Mesenchymal stem cell (in vitro differentiated cells and primary cell): Measurements from ENCODE around the gene AMPD2.

Experiments
- DNase-seq: peaks from one replicate; pipeline ENCODE4 v3.0.0-alpha.2; 2013
- H2AFZ ChIP-seq: one replicate; pipeline ENCODE4 v1.6.1; 2013; ENCODE audit warnings: low read depth, mild to moderate bottlenecking, control low read depth, inconsistent platforms, low read length, moderate library complexity
- H2AK5ac ChIP-seq: 2 replicates; pipeline ENCODE4 v1.6.1; 2013; ENCODE audit warnings: low read length, moderate library complexity, mild to moderate bottlenecking, inconsistent platforms; ENCODE audit not compliant: severe bottlenecking
- H2BK120ac ChIP-seq: one replicate; pipeline ENCODE4 v1.6.1; 2013; ENCODE audit warnings: low read depth, mild to moderate bottlenecking, inconsistent platforms, low read length, moderate library complexity
- H2BK12ac ChIP-seq, 2 experiments: one replicate each; pipeline ENCODE4 v1.6.1; 2013; ENCODE audit warnings: inconsistent platforms in 2 of 2, low read length in 2 of 2, mild to moderate bottlenecking in 2 of 2, moderate library complexity in 2 of 2, control low read depth in 1 of 2
- H2BK15ac ChIP-seq: one replicate; pipeline ENCODE4 v1.6.1; 2013; ENCODE audit warnings: mild to moderate bottlenecking, low read depth, inconsistent platforms; ENCODE audit not compliant: poor library complexity, severe bottlenecking
- H2BK5ac ChIP-seq: 2 replicates; pipeline ENCODE4 v1.6.1; 2013; ENCODE audit warnings: low read depth, mild to moderate bottlenecking, low read length, control low read depth, inconsistent platforms; ENCODE audit not compliant: poor library complexity, severe bottlenecking
- H3K14ac ChIP-seq, 2 experiments: one replicate each; pipeline ENCODE4 v1.6.1; 2013; ENCODE audit warnings: inconsistent platforms in 2 of 2, low read length in 2 of 2, control low read depth in 1 of 2, mild to moderate bottlenecking in 1 of 2, moderate library complexity in 1 of 2
- H3K18ac ChIP-seq, 2 experiments: one replicate each; pipeline ENCODE4 v1.6.1; 2013; ENCODE audit warnings: inconsistent platforms in 2 of 2, low read length in 2 of 2, control low read depth in 1 of 2, low read depth in 1 of 2, mild to moderate bottlenecking in 1 of 2
- H3K23ac ChIP-seq, 2 experiments: one replicate each; pipeline ENCODE4 v1.6.1; 2013; ENCODE audit warnings: inconsistent platforms in 2 of 2, low read length in 2 of 2, mild to moderate bottlenecking in 2 of 2, moderate library complexity in 2 of 2, control low read depth in 1 of 2
- H3K27ac ChIP-seq: 2 replicates; pipeline ENCODE4 v1.5.1; 2013; ENCODE audit warnings: mild to moderate bottlenecking, moderate library complexity, low read length, control low read depth, inconsistent platforms; ENCODE audit not compliant: poor library complexity, severe bottlenecking
- H3K27me3 ChIP-seq, 2 experiments: 2 replicates each; pipeline versions ENCODE4 v1.6.1 to v1.7.0; 2013; ENCODE audit warnings: low read length in 2 of 2, mild to moderate bottlenecking in 2 of 2, moderate library complexity in 2 of 2, control low read depth in 1 of 2, inconsistent platforms in 1 of 2; ENCODE audit not compliant: control insufficient read depth in 1 of 2, insufficient read depth in 1 of 2
- H3K36me3 ChIP-seq, 2 experiments: 2 replicates each; pipeline versions ENCODE4 v1.6.1 to v1.7.0; 2013; ENCODE audit warnings: low read length in 2 of 2, control low read depth in 1 of 2, inconsistent platforms in 1 of 2, low read depth in 1 of 2, mild to moderate bottlenecking in 1 of 2; ENCODE audit not compliant: insufficient read depth in 2 of 2, control insufficient read depth in 1 of 2
- H3K4ac ChIP-seq, 2 experiments: one replicate each; pipeline ENCODE4 v1.6.1; 2013; ENCODE audit warnings: inconsistent platforms in 2 of 2, low read length in 2 of 2, mild to moderate bottlenecking in 2 of 2, moderate library complexity in 2 of 2, control low read depth in 1 of 2, low read depth in 1 of 2
- H3K4me1 ChIP-seq: 2 replicates; pipeline ENCODE4 v1.6.1; 2013; ENCODE audit warnings: low read depth, low read length, control low read depth; ENCODE audit not compliant: control insufficient read depth, insufficient read depth
- H3K4me2 ChIP-seq: 2 replicates; pipeline ENCODE4 v1.6.1; 2013; ENCODE audit warnings: low read length, mild to moderate bottlenecking, inconsistent platforms; ENCODE audit not compliant: poor library complexity, severe bottlenecking
- H3K4me3 ChIP-seq, 2 experiments: 2 replicates each; pipeline versions ENCODE4 v1.5.1 to v1.7.0; 2013; ENCODE audit warnings: low read length in 2 of 2, mild to moderate bottlenecking in 2 of 2, control low read depth in 1 of 2, low read depth in 1 of 2; ENCODE audit not compliant: insufficient read depth in 1 of 2
- H3K79me1 ChIP-seq: replicated peaks from 2 replicates; pipeline ENCODE4 v1.6.1; 2013; ENCODE audit warnings: mild to moderate bottlenecking, control low read depth, low read length, inconsistent platforms; ENCODE audit not compliant: poor library complexity, severe bottlenecking
- H3K9ac ChIP-seq: 2 replicates; pipeline ENCODE4 v1.7.0; 2013; ENCODE audit warnings: mild to moderate bottlenecking, low read length, moderate library complexity
- H3K9me3 ChIP-seq: 2 replicates; pipeline ENCODE4 v1.7.0; 2013; ENCODE audit warnings: mild to moderate bottlenecking, low read length; ENCODE audit not compliant: control insufficient read depth
- H4K8ac ChIP-seq: one replicate; pipeline ENCODE4 v1.6.1; 2013; ENCODE audit warnings: inconsistent platforms, mild to moderate bottlenecking, low read length, moderate library complexity
- H4K91ac ChIP-seq: one replicate; pipeline ENCODE4 v1.6.1; 2013; ENCODE audit warnings: mild to moderate bottlenecking, low read length, inconsistent platforms
- WGBS: methylation state at CpG from one replicate; pipeline ENCODE4 v1.1.7; 2013; ENCODE audit warnings: mixed read lengths; 5-methylcytosine and 5-hydroxymethylcytosine counted together

AMPD2 gene

GRCh38 chr1:109643385-109644230, 24.0 kb downstream of the AMPD2 start:
- Histone ChIP-seq H3K4me2 (peak overlapping the region; percentile 26), H4K8ac (peak overlapping the region; percentile 98), H3K79me1 (no peaks in the 10 kb centered on the region), H2AFZ (peak overlapping the region; percentile 81), H3K9me3 (no peaks in the 10 kb centered on the region), H3K14ac (peak overlapping the region in 1 of 2 experiments; percentile 13), H3K27ac (no peak overlapping the region), H3K4me1 (peaks cover 6% of the 10 kb centered on the region), H3K36me3 (no peaks in the 10 kb centered on the region), H3K4ac (peak overlapping the region; percentile 4 to 47), H3K23ac (no peak overlapping the region), H2BK15ac (no peak overlapping the region), H2BK5ac (no peak overlapping the region), H3K27me3 (no peaks in the 10 kb centered on the region), H4K91ac (peak overlapping the region; percentile 91), H3K9ac (peak overlapping the region; percentile 63), H2BK12ac (peak overlapping the region; percentile 45 to 47), H3K4me3 (peak overlapping the region in 1 of 2 experiments; percentile 34), H2BK120ac (no peak overlapping the region), H3K18ac (peak overlapping the region; percentile 67 to 82), H2AK5ac (no peak overlapping the region)
- 46% methylated on average over 32 of the region's 32 CpGs for WGBS
- peak; percentile 76 for DNase-seq

- Histone ChIP-seq H3K4me1 (peaks cover 6% of the 10 kb centered on the region), H2AK5ac (no peak overlapping the region), H4K91ac (no peak overlapping the region), H3K4ac (no peak overlapping the region), H4K8ac (no peak overlapping the region), H3K79me1 (no peaks in the 10 kb centered on the region), H3K14ac (no peak overlapping the region), H2AFZ (no peak overlapping the region), H2BK120ac (no peak overlapping the region), H2BK5ac (no peak overlapping the region), H3K9me3 (no peaks in the 10 kb centered on the region), H3K23ac (no peak overlapping the region), H3K4me3 (no peak overlapping the region), H3K36me3 (no peaks in the 10 kb centered on the region), H2BK15ac (no peak overlapping the region), H3K27ac (no peak overlapping the region), H2BK12ac (no peak overlapping the region), H3K18ac (no peak overlapping the region), H3K9ac (no peak overlapping the region), H3K4me2 (no peak overlapping the region), H3K27me3 (no peaks in the 10 kb centered on the region)
- DNase-seq, result peak; percentile 64
- 82% methylated on average over 9 of the region's 10 CpGs for WGBS
Observed at GRCh38 chr1:109644670-109645069, 25.0 kb downstream of the AMPD2 start.

- H2BK5ac ChIP-seq, result no peak overlapping the region
- peak overlapping the region; percentile 77 for H3K9ac ChIP-seq
- no peaks in the 10 kb centered on the region for H3K9me3 ChIP-seq
- H3K79me1 ChIP-seq, result no peaks in the 10 kb centered on the region
- peaks cover 1% of the 10 kb centered on the region for H3K4me1 ChIP-seq
- peak overlapping the region in 1 of 2 experiments; percentile 75 for H3K4me3 ChIP-seq
- H3K18ac ChIP-seq, result no peak overlapping the region
- no peak overlapping the region for H3K4ac ChIP-seq
- H2AK5ac ChIP-seq, result no peak overlapping the region
- H3K23ac ChIP-seq, result no peak overlapping the region
- no peak overlapping the region for H2BK15ac ChIP-seq
- DNase-seq, result peak; percentile 22
- no peak overlapping the region for H4K8ac ChIP-seq
- H3K14ac ChIP-seq, result no peak overlapping the region
- WGBS, result 47% methylated on average over 1 of the region's 4 CpGs
- H3K36me3 ChIP-seq, result no peaks in the 10 kb centered on the region
- no peak overlapping the region for H4K91ac ChIP-seq
- H2BK12ac ChIP-seq, result no peak overlapping the region
- H3K27me3 ChIP-seq, result peaks cover 12% of the 10 kb centered on the region in 2 experiments
- H3K4me2 ChIP-seq, result no peak overlapping the region
- no peak overlapping the region for H2BK120ac ChIP-seq
- H2AFZ ChIP-seq, result no peak overlapping the region
- no peak overlapping the region for H3K27ac ChIP-seq
Observed at GRCh38 chr1:109649491-109649914, 29.9 kb downstream of the AMPD2 start.

- no peak overlapping the region for H4K91ac ChIP-seq
Observed at GRCh38 chr1:109650609-109651008, 31.0 kb downstream of the AMPD2 start.

More at GRCh38 chr1:109650609-109651008, 31.0 kb downstream of the AMPD2 start:
- Histone ChIP-seq H3K4me3 (no peak overlapping the region), H3K9me3 (no peaks in the 10 kb centered on the region), H3K18ac (no peak overlapping the region), H3K36me3 (no peaks in the 10 kb centered on the region), H2BK12ac (no peak overlapping the region), H2BK120ac (no peak overlapping the region), H3K27me3 (peaks cover 12% of the 10 kb centered on the region in 2 experiments), H3K79me1 (no peaks in the 10 kb centered on the region), H3K14ac (no peak overlapping the region), H3K4me1 (peaks cover 6% of the 10 kb centered on the region), H3K23ac (no peak overlapping the region), H3K9ac (peak overlapping the region; percentile 9), H3K4me2 (no peak overlapping the region), H3K27ac (no peak overlapping the region), H2AFZ (no peak overlapping the region), H4K8ac (no peak overlapping the region), H2BK15ac (no peak overlapping the region), H2AK5ac (no peak overlapping the region), H3K4ac (no peak overlapping the region), H2BK5ac (no peak overlapping the region)
- DNase-seq, result no peak
- WGBS, result 100% methylated on average over 1 of the region's 3 CpGs
